ENCODE results near the gene SNX11.

Gene SNX11

DNA sequence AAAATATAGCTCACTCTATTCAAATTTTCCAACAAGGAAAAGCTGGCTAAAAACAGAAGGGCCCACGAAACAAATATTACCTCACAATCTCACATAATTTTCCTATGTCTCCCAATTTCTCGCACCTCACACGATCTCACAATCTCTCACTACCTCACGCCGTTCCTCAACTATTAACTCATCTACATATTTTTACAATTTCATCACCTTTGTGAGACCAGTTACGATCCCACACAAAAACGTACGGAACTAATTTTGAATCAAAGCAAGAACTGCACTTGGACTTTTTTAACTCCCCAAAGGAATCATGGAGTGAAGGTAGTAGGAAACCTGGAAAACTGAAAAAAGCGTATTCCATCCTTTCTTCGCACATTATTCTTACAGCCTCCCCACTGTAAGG, 7.4 kb upstream of the SNX11 start:
- no peak for DNase-seq (ENCODE audit: low spot score)

GRCh38 chr17:48100591-48101011, 7.0 kb upstream of the SNX11 start:
- no peak for DNase-seq (ENCODE audit: low spot score)

GRCh38 chr17:48101012-48101720, 6.4 kb upstream of the SNX11 start, which contains the start of gene CBX1:
TSS of gene CBX1 (minus strand) at chr17:48101478. CDS start at chr17:48077004, 24,474 bp downstream.
- peak; percentile 73 for DNase-seq (ENCODE audit: low spot score)

GRCh38 chr17:48102043-48102750, 5.4 kb upstream of the SNX11 start:
- no peak for DNase-seq (ENCODE audit: low spot score)

DNA sequence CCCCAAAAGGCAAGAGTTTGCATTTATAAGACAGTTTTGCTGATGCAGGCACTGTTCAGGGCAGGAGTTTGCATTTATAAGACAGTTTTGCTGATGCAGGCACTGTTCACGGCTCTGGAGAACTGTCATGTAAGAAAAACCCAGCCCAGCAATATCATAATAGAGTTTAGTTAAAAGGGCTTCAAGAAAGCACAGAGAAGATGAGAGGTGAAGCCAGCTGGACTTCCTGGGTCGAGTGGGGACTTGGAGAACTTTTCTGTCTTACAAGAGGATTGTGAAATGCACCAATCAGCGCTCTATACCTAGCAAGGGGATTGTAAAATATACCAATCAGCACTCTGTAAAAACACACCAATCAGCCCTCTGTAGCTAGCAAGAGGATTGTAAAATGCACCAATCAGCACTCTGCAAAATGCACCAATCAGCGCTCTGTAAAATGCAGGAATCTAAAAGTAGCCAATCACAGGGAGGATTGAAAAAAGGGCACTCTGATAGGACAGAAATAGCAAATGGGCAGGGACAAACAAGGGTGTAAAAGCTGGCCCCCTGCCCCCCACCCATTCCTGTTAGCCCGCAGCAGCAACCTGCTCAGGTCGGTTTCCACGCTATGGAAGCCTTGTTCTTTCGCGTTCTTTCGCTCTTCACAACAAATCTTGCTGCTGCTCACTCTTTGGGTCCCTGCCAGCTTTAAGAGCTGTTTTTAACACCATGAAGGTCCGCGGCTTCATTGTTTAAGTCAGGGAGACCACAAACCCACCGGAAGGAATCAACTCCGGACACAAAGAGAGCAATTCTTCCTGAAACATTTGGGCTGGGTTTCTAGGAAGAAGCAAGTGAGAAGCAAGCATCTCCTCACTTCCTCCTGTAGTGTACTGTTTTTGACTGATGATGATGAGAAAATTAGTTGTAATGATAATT, 4.5 kb upstream of the SNX11 start:
- no peak for DNase-seq (ENCODE audit: low spot score)

- no peak for DNase-seq (ENCODE audit: low spot score)
Observed at GRCh38 chr17:48104440-48104839, 3.1 kb upstream of the SNX11 start.

DNA sequence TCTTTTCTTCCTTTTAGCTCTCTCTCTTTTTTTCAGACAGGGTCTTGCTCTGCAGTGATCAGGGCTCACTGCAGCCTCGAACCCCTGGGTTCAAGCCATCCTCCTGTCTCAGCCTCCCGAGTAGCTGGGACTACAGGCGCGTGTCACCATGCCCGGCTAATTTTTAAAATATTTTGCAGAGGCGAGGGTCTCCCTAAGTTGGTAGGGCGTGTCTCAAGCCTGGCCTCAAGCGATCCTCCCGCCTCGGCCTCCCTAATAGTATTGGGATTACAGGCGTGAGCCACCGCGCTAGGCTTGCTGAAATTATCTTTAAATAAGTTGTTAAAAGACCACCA, 797 bp upstream of the SNX11 start:
- no peak for DNase-seq (ENCODE audit: low spot score)

- DNase-seq (ENCODE audit: low spot score): no peak
Observed at GRCh38 chr17:48110761-48111160, 3.2 kb downstream of the SNX11 start.

GRCh38 chr17:48111937-48112241, 4.3 kb downstream of the SNX11 start:
- DNase-seq (ENCODE audit: low spot score): no peak

DNA sequence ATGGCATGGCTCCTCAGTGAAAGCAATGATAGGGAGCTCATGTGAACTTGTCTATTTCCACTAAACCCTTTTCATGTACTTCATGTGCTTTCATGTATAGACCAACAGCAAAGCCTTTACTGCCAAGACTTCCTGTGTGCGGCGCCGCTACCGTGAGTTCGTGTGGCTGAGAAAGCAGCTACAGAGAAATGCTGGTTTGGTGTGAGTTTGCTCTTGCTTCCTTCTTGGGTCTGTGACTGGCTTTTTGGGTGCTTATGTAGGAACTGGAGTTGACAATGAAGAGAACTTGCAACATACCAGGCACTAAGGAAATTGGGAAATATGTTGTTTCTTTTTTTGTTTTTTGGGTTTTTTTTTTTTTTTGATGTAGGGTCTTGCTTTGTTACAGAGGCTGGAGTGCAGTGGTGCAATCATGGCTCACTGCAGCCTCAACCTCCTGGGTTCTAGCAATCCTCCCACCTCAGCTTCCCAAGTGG, 5.7 kb downstream of the SNX11 start:
- DNase-seq (ENCODE audit: low spot score): no peak

DNA sequence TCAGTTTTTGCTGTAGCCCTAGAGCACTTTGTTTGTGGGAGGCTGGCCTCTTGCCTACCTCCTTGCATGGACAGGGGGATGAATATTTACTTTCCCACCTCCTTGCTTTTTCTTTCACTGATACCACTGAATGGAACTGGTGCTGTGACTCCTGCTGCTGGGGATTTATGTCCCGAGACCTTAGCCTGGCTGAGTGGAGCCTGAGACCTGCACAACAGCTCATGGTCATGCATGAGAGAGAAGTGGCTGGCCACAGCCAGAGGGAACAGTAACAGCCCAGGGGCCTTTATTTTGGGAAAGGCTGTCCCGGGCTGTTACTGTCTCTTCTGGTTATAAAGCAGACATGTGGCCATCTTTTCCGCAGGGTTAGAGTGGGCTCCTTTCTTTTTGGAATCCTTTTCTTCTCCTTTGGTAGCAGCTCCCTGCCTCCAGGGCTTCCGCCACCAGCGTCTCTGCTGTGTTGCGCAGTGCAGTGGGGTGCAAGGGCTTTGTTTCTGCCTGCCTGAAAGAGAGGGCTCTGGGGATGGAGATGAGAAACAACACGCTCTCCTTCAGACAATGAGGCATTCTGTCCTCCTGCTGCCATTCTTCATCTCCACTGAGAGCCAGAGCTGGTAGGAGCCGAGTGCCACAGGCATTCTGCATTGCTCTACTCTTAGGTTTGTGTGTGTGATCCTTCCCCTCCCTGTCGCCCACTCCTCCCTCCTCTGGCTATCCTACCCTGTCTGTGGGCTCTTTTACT, 14.5 kb downstream of the SNX11 start:
- no peak for DNase-seq (ENCODE audit: low spot score)

GRCh38 chr17:48122665-48123045, 15.1 kb downstream of the SNX11 start:
- DNase-seq (ENCODE audit: low spot score): no peak

GRCh38 chr17:48123111-48123510, 15.5 kb downstream of the SNX11 start:
- no peak for DNase-seq (ENCODE audit: low spot score)

GRCh38 chr17:48123776-48124388, 16.3 kb downstream of the SNX11 start:
- DNase-seq (ENCODE audit: low spot score): no peak

GRCh38 chr17:48125829-48126531, 18.4 kb downstream of the SNX11 start:
- DNase-seq (ENCODE audit: low spot score): no peak

- DNase-seq (ENCODE audit: low spot score): no peak
Observed at GRCh38 chr17:48126532-48126850, 18.9 kb downstream of the SNX11 start.

DNA sequence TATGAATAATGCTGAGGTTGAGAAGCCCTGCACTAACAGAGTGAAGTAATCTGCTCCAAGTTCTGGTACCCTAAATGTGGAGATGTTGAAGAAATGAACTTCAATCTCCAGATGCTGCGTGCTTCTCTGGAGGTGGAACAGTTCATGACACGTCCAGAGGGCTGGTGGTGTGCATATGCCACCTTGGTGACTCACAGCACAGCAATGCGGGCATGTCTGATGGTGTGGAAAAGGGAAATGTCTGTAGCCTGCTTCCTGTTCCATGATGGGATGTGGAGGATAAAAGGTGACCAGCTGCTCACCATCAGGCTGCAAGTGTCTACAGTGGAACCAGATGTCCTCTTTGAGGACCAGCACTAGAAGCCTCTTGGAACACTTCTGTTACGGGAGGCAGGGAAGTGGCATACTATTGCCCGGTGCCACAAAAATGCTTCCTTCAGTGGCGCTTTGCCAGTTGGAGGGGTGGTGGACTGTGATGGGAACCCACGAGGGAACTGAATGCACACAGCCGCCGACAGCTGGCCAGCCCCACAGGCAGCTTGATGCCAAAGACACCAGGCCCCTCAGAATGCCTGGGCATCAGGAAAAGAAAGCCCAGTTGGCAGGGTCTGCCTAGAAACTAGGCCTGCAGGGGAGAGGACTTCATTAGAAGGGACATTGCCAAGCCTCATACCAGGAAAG, 19.9 kb downstream of the SNX11 start:
- no peak for DNase-seq (ENCODE audit: low spot score)

- DNase-seq (ENCODE audit: low spot score): no peak
Observed at GRCh38 chr17:48128400-48128799, 20.8 kb downstream of the SNX11 start.

DNA sequence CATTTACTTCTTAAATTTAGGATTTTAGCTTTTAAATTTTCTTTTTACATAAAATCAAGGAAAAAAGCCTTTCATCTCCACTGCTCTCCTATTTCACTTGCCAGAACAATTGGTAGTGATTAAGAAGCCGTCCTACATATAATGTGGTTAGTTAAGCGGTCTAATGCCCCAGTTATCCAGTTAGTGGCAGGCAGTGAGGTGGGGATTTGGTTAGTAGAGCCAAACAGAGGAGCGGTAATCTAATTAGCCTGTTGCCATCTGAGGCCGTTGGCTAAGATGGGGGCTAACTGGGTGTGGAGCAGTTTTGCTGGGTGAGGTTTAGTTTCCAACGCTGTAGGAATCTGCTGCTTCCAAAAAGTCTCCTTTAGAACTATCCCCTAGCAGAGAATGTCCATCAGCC, 22.4 kb downstream of the SNX11 start:
- no peak for DNase-seq (ENCODE audit: low spot score)

- peak; percentile 73 for DNase-seq (ENCODE audit: low spot score)
Observed at GRCh38 chr17:48131216-48131824, 23.8 kb downstream of the SNX11 start.
